K562 (cell line): ENCODE data around the gene TAAR5. TPM values are rescaled to one million over a fixed set of nuclear protein-coding genes. Genes with fewer than 3 reads are reported as not detected.
A peak's percentile ranks its signal among the peaks of the same experiment; 100 is the strongest.

Source experiments
- ATAC-seq: fragments of 200-7000 bp; cut with Tn5 transposase; 3 replicates; pipeline ENCODE4 v1.9.1; 2020; ENCODE audit warnings: moderate library complexity
- BruUV-seq: library from RNA; stranded (reverse); fragments of 400-500 nt; replicated peaks from 2 replicates; lab custom pipeline; 2021; lab: Mats Ljungman, UMichigan
- CTCF ChIA-PET: fragments of 300-600 bp; formaldehyde crosslinking; extraction: SDS; loops from one replicate; lab custom pipeline; 2021; ENCODE audit warnings: low intra/inter-chr PET ratio; lab: Yijun Ruan, JAX
- POLR2A ChIA-PET: fragments of 300-600, 350-650 bp; sonication (Branson Sonifier 250); formaldehyde crosslinking; extraction: SDS; loops from one replicate; lab custom pipeline; 2021; ENCODE audit warnings: antibody characterized with exemption, inconsistent platforms; lab: Yijun Ruan, JAX
- DNase-seq, 4 experiments: peaks; one replicate each; pipeline versions ENCODE4 v3.0.0 to v3.0.0-alpha.2; 2011 to 2018; ENCODE audit warnings: low spot score in 3 of 4, mixed read lengths in 3 of 4; ENCODE audit errors: extremely low read depth in 1 of 4
- FAIRE-seq: peaks from 2 replicates; lab custom pipeline; 2011; peaks lifted over from hg19 to GRCh38; lab: Jason Lieb, UNC
- H2AFZ ChIP-seq: 2 replicates; pipeline ENCODE4 v1.6.0; 2011; ENCODE audit warnings: low read depth, low read length, control low read depth, inconsistent platforms
- H3K27ac ChIP-seq: fragments of 200-600 bp; 3 replicates; pipeline ENCODE4 v1.8.0; 2011; ENCODE audit warnings: low read depth, mild to moderate bottlenecking, control low read depth, inconsistent platforms, low read length, moderate library complexity, mixed read lengths; ENCODE audit errors: extremely low read depth
- H3K27me3 ChIP-seq, 2 experiments: fragments of 300-600 bp in 1 of 2; 2 replicates in 1 of 2; 3 replicates in 1 of 2; pipeline versions ENCODE4 v1.6.0 to v1.8.0; 2011; ENCODE audit warnings: inconsistent platforms in 2 of 2, low read length in 2 of 2, mild to moderate bottlenecking in 1 of 2, mixed read lengths in 1 of 2, moderate library complexity in 1 of 2; ENCODE audit not compliant: control insufficient read depth in 2 of 2, insufficient read depth in 2 of 2
- H3K36me3 ChIP-seq: fragments of 300-600 bp; 3 replicates; pipeline ENCODE4 v1.8.0; 2011; ENCODE audit warnings: mild to moderate bottlenecking, low read length, inconsistent platforms; ENCODE audit not compliant: control insufficient read depth, insufficient read depth
- H3K4me1 ChIP-seq, 2 experiments: fragments of 200-600 bp in 1 of 2; replicated peaks in 1 of 2; 2 replicates in 1 of 2; 3 replicates in 1 of 2; pipeline versions ENCODE4 v1.5.1 to v1.8.0; 2011; ENCODE audit warnings: inconsistent platforms in 2 of 2, low read length in 2 of 2, mild to moderate bottlenecking in 1 of 2, mixed read lengths in 1 of 2, moderate library complexity in 1 of 2; ENCODE audit not compliant: control insufficient read depth in 2 of 2, insufficient read depth in 2 of 2
- H3K4me2 ChIP-seq: 2 replicates; pipeline ENCODE4 v1.6.1; 2011; ENCODE audit warnings: low read length, control low read depth, inconsistent platforms, mixed read lengths; ENCODE audit not compliant: insufficient read depth
- H3K4me3 ChIP-seq: fragments of 200-600 bp; sonication (generic), shearing (Covaris generic); 2 replicates; pipeline ENCODE4 v1.5.1; 2016; ENCODE audit warnings: control low read depth, inconsistent platforms
- H3K79me2 ChIP-seq: fragments of 200-600 bp; 3 replicates; pipeline ENCODE4 v1.8.0; 2011; ENCODE audit warnings: low read length, inconsistent platforms; ENCODE audit not compliant: control insufficient read depth, insufficient read depth
- H3K9ac ChIP-seq, 2 experiments: 2 replicates each; pipeline versions ENCODE4 v1.6.0 to v1.6.1; 2011; ENCODE audit warnings: low read depth in 2 of 2, low read length in 2 of 2, control low read depth in 1 of 2, inconsistent platforms in 1 of 2, mild to moderate bottlenecking in 1 of 2, mixed read lengths in 1 of 2; ENCODE audit not compliant: insufficient read depth in 1 of 2
- H3K9me1 ChIP-seq: one replicate; pipeline ENCODE4 v1.6.0; 2011; ENCODE audit warnings: inconsistent platforms, mild to moderate bottlenecking, low read length, moderate library complexity; ENCODE audit not compliant: control insufficient read depth, insufficient read depth
- H3K9me3 ChIP-seq: replicated peaks from 2 replicates; pipeline ENCODE4 v1.5.1; 2011; ENCODE audit warnings: low read depth, low read length, inconsistent platforms; ENCODE audit not compliant: control insufficient read depth, insufficient read depth
- H4K20me1 ChIP-seq: replicated peaks from 2 replicates; pipeline ENCODE4 v1.6.1; 2011; ENCODE audit warnings: low read length, inconsistent platforms, mixed read lengths; ENCODE audit not compliant: control insufficient read depth, insufficient read depth
- HMG20A ChIP-seq: fragments of 450-650 bp; formaldehyde crosslinking; conservative IDR thresholded peaks from 2 replicates; pipeline ENCODE4 v1.4.0; 2020; ENCODE audit warnings: mild to moderate bottlenecking, mixed read lengths
- MAFF ChIP-seq: IDR thresholded peaks from 2 replicates; pipeline ENCODE4 v1.6.1; 2012; ENCODE audit warnings: low read length, improper control_type of control experiment
- ZKSCAN1 ChIP-seq: fragments of 150-350 bp; IDR thresholded peaks from 2 replicates; pipeline ENCODE4 v1.6.1; 2016; ENCODE audit warnings: low read depth, low read length
- ZNF316 ChIP-seq: fragments of 450-650 bp; IDR thresholded peaks from 2 replicates; pipeline ENCODE4 v1.6.1; 2016
- in situ Hi-C: fragments of 300-500 bp; cut with MboI; formaldehyde crosslinking; loops from 4 replicates; pipeline ENCODE4 v1.15.0; 2018; ENCODE audit warnings: inconsistent platforms, mixed read lengths
- intact Hi-C: fragments of 100-400 bp; cut with micrococcal nuclease; formaldehyde crosslinking; loops from 2 replicates; pipeline ENCODE4 v1.14.2; 2022
- polyA plus RNA-seq, 8 experiments: library from polyadenylated mRNA; depleted of rRNA in 4 of 8; stranded (reverse) in 5 of 8; unstranded in 3 of 8; fragments of >200 nt; fragmentation: Nextera tagmentation in 2 of 8; fragmentation: Illumina TruSeq in 1 of 8; extraction: Ambion mirVana in 2 of 8; extraction: Trizol in 1 of 8; gene quantifications; 2 replicates each; pipeline versions ENCODE4 v1.2.1 to v1.2.3, GENCODE V29; 2011 to 2014; ENCODE audit warnings: inconsistent platforms in 1 of 8, missing spikeins in 1 of 8
- small RNA-seq: library from RNA; depleted of rRNA; stranded (forward); fragments of <200 nt; gene quantifications from one replicate; pipeline ENCODE3, GENCODE V24; 2014
- total RNA-seq, 7 experiments: library from RNA; depleted of rRNA in 6 of 7; stranded (reverse); fragments of >200 nt in 6 of 7; fragmentation: Illumina TruSeq in 2 of 7; extraction: Trizol in 2 of 7; gene quantifications; 2 replicates each; pipeline versions ENCODE4 v1.2.1 to v1.2.3, GENCODE V29; 2011 to 2021; ENCODE audit warnings: low replicate concordance in 1 of 7

TAAR5 gene
- total and polyA plus RNA-seq, 9 of the 15 experiments (the other 6 are each of a cell fraction or from before 2014, with no cell fraction given), result not detected

GRCh38 chr6:132544826-132545225 lies 44.7 kb downstream of the TAAR5 start:
- no peak overlapping the region for H2AFZ ChIP-seq
- no peak overlapping the region for H3K4me2 ChIP-seq
- H3K9me3 ChIP-seq, result no peaks in the 10 kb centered on the region
- H4K20me1 ChIP-seq, result no peaks in the 10 kb centered on the region
- intact Hi-C loops (no loop called here), in situ Hi-C loops (loop anchor here (25.0 kb wide), 2 partner anchors 217 to 992 kb away; partner anchors contain the start of gene VNN2)
- H3K9me1 ChIP-seq, result no peaks in the 10 kb centered on the region
- H3K36me3 ChIP-seq, result no peaks in the 10 kb centered on the region
- TF ChIP-seq ZKSCAN1 (no peak), MAFF (no peak), ZNF316 (peak; percentile 10; the same call in 1 of the 2 replicates), HMG20A (CRISPR knock-in tag) (no peak)
- POLR2A ChIA-PET, result interaction anchor here (1.2 kb wide), 2 partner anchors 22 to 270 kb away, joined by 3 to 6 read pairs; no protein-coding TSS in a partner anchor
- no peak overlapping the region for H3K9ac ChIP-seq
- BruUV-seq, result no TSS peak
- H3K4me1 ChIP-seq, result no peaks in the 10 kb centered on the region
- ATAC-seq (no peak), FAIRE-seq (no peak), DNase-seq (no peak)
- no peak overlapping the region for H3K27ac ChIP-seq
- no peak overlapping the region for H3K4me3 ChIP-seq
- H3K27me3 ChIP-seq, result no peaks in the 10 kb centered on the region
- no peaks in the 10 kb centered on the region for H3K79me2 ChIP-seq
- CTCF ChIA-PET, result no interaction called here

Small RNAs within 50 kb of the gene (small RNA-seq; reads per million reads assigned to genes)
- gene TAAR7P, result not detected

Other genes with a start within 250 kb of the TAAR5 start
Only the 7 nearest of the 11 such genes appear.
- gene STX7, start 76.6 kb downstream of the TAAR5 start, total RNA-seq (2014; rRNA removed), result 15.5 and 22.5 TPM in 2 replicates
- gene STX7, start 76.6 kb downstream of the TAAR5 start, total RNA-seq (2014; rRNA removed; fragmentation: Illumina TruSeq; extraction: Trizol), result 26.7 and 29.4 TPM in 2 replicates
- gene STX7, start 76.6 kb downstream of the TAAR5 start, total RNA-seq (2015; rRNA removed; fragmentation: Illumina TruSeq; extraction: Trizol), result 24.5 and 30.3 TPM in 2 replicates
- 24.8 and 25.3 TPM in 2 replicates for gene STX7, start 76.6 kb downstream of the TAAR5 start, total RNA-seq (2021)
- gene STX7, start 76.6 kb downstream of the TAAR5 start, polyA plus RNA-seq (2011; rRNA removed), result 29.0 and 34.4 TPM in 2 replicates
- gene STX7, start 76.6 kb downstream of the TAAR5 start, polyA plus RNA-seq (2014; fragmentation: Illumina TruSeq; extraction: Trizol), result 26.9 and 28.4 TPM in 2 replicates
- gene STX7, start 76.6 kb downstream of the TAAR5 start, polyA plus RNA-seq (2014; fragmentation: Nextera tagmentation; extraction: Ambion mirVana), result 10 to 100 TPM; 13.0 to 14.6 TPM
- 15.0 and 15.6 TPM in 2 replicates for gene STX7, start 76.6 kb downstream of the TAAR5 start, polyA plus RNA-seq (2014; rRNA removed)
- not detected in 2 replicates for gene TAAR9, start 51.5 kb downstream of the TAAR5 start, total RNA-seq (2014; rRNA removed)
- not detected in 2 replicates for gene TAAR9, start 51.5 kb downstream of the TAAR5 start, total RNA-seq (2014; rRNA removed; fragmentation: Illumina TruSeq; extraction: Trizol)
- gene TAAR9, start 51.5 kb downstream of the TAAR5 start, total RNA-seq (2015; rRNA removed; fragmentation: Illumina TruSeq; extraction: Trizol), result not detected in 2 replicates
- not detected in 2 replicates for gene TAAR9, start 51.5 kb downstream of the TAAR5 start, total RNA-seq (2021)
- not detected in 2 replicates for gene TAAR9, start 51.5 kb downstream of the TAAR5 start, polyA plus RNA-seq (2011; rRNA removed)
- not detected in 2 replicates for gene TAAR9, start 51.5 kb downstream of the TAAR5 start, polyA plus RNA-seq (2014; fragmentation: Illumina TruSeq; extraction: Trizol)
- gene TAAR9, start 51.5 kb downstream of the TAAR5 start, polyA plus RNA-seq (2014; fragmentation: Nextera tagmentation; extraction: Ambion mirVana), result not detected
- not detected in 2 replicates for gene TAAR9, start 51.5 kb downstream of the TAAR5 start, polyA plus RNA-seq (2014; rRNA removed)
- gene TAAR8, start 37.1 kb downstream of the TAAR5 start, total RNA-seq (2014; rRNA removed), result not detected in 2 replicates
- gene TAAR8, start 37.1 kb downstream of the TAAR5 start, total RNA-seq (2014; rRNA removed; fragmentation: Illumina TruSeq; extraction: Trizol), result not detected in 2 replicates
- not detected in 2 replicates for gene TAAR8, start 37.1 kb downstream of the TAAR5 start, total RNA-seq (2015; rRNA removed; fragmentation: Illumina TruSeq; extraction: Trizol)
- gene TAAR8, start 37.1 kb downstream of the TAAR5 start, total RNA-seq (2021), result not detected in 2 replicates
- gene TAAR8, start 37.1 kb downstream of the TAAR5 start, polyA plus RNA-seq (2011; rRNA removed), result not detected in 2 replicates
- not detected in 2 replicates for gene TAAR8, start 37.1 kb downstream of the TAAR5 start, polyA plus RNA-seq (2014; fragmentation: Illumina TruSeq; extraction: Trizol)
- gene TAAR8, start 37.1 kb downstream of the TAAR5 start, polyA plus RNA-seq (2014; fragmentation: Nextera tagmentation; extraction: Ambion mirVana), result not detected
- gene TAAR8, start 37.1 kb downstream of the TAAR5 start, polyA plus RNA-seq (2014; rRNA removed), result not detected in 2 replicates
- gene TAAR6, start 19.4 kb downstream of the TAAR5 start, total RNA-seq (2014; rRNA removed), result not detected in 2 replicates
- not detected in 2 replicates for gene TAAR6, start 19.4 kb downstream of the TAAR5 start, total RNA-seq (2014; rRNA removed; fragmentation: Illumina TruSeq; extraction: Trizol)
- not detected in 2 replicates for gene TAAR6, start 19.4 kb downstream of the TAAR5 start, total RNA-seq (2015; rRNA removed; fragmentation: Illumina TruSeq; extraction: Trizol)
- gene TAAR6, start 19.4 kb downstream of the TAAR5 start, total RNA-seq (2021), result not detected in 2 replicates
- gene TAAR6, start 19.4 kb downstream of the TAAR5 start, polyA plus RNA-seq (2011; rRNA removed), result not detected in 2 replicates
- not detected in 2 replicates for gene TAAR6, start 19.4 kb downstream of the TAAR5 start, polyA plus RNA-seq (2014; fragmentation: Illumina TruSeq; extraction: Trizol)
- gene TAAR6, start 19.4 kb downstream of the TAAR5 start, polyA plus RNA-seq (2014; fragmentation: Nextera tagmentation; extraction: Ambion mirVana), result not detected
- gene TAAR6, start 19.4 kb downstream of the TAAR5 start, polyA plus RNA-seq (2014; rRNA removed), result not detected in 2 replicates
- not detected in 2 replicates for gene TAAR2, start 34.5 kb upstream of the TAAR5 start, total RNA-seq (2014; rRNA removed)
- not detected in 2 replicates for gene TAAR2, start 34.5 kb upstream of the TAAR5 start, total RNA-seq (2014; rRNA removed; fragmentation: Illumina TruSeq; extraction: Trizol)
- gene TAAR2, start 34.5 kb upstream of the TAAR5 start, total RNA-seq (2015; rRNA removed; fragmentation: Illumina TruSeq; extraction: Trizol), result not detected in 2 replicates
- gene TAAR2, start 34.5 kb upstream of the TAAR5 start, total RNA-seq (2021), result not detected in 2 replicates
- not detected in 2 replicates for gene TAAR2, start 34.5 kb upstream of the TAAR5 start, polyA plus RNA-seq (2011; rRNA removed)
- not detected in 2 replicates for gene TAAR2, start 34.5 kb upstream of the TAAR5 start, polyA plus RNA-seq (2014; fragmentation: Illumina TruSeq; extraction: Trizol)
- not detected for gene TAAR2, start 34.5 kb upstream of the TAAR5 start, polyA plus RNA-seq (2014; fragmentation: Nextera tagmentation; extraction: Ambion mirVana)
- not detected in 2 replicates for gene TAAR2, start 34.5 kb upstream of the TAAR5 start, polyA plus RNA-seq (2014; rRNA removed)
- not detected in 2 replicates for gene TAAR1, start 69.4 kb upstream of the TAAR5 start, total RNA-seq (2014; rRNA removed)
- gene TAAR1, start 69.4 kb upstream of the TAAR5 start, total RNA-seq (2014; rRNA removed; fragmentation: Illumina TruSeq; extraction: Trizol), result not detected in 2 replicates
- gene TAAR1, start 69.4 kb upstream of the TAAR5 start, total RNA-seq (2015; rRNA removed; fragmentation: Illumina TruSeq; extraction: Trizol), result not detected in 2 replicates
- gene TAAR1, start 69.4 kb upstream of the TAAR5 start, total RNA-seq (2021), result not detected in 2 replicates
- not detected in 2 replicates for gene TAAR1, start 69.4 kb upstream of the TAAR5 start, polyA plus RNA-seq (2011; rRNA removed)
- gene TAAR1, start 69.4 kb upstream of the TAAR5 start, polyA plus RNA-seq (2014; fragmentation: Illumina TruSeq; extraction: Trizol), result not detected in 2 replicates
- gene TAAR1, start 69.4 kb upstream of the TAAR5 start, polyA plus RNA-seq (2014; fragmentation: Nextera tagmentation; extraction: Ambion mirVana), result not detected
- gene TAAR1, start 69.4 kb upstream of the TAAR5 start, polyA plus RNA-seq (2014; rRNA removed), result not detected in 2 replicates
- not detected in 2 replicates for gene VNN1, start 124.3 kb upstream of the TAAR5 start, total RNA-seq (2014; rRNA removed)
- gene VNN1, start 124.3 kb upstream of the TAAR5 start, total RNA-seq (2014; rRNA removed; fragmentation: Illumina TruSeq; extraction: Trizol), result not detected in 2 replicates
- not detected in 2 replicates for gene VNN1, start 124.3 kb upstream of the TAAR5 start, total RNA-seq (2015; rRNA removed; fragmentation: Illumina TruSeq; extraction: Trizol)
- gene VNN1, start 124.3 kb upstream of the TAAR5 start, total RNA-seq (2021), result not detected in 2 replicates
- gene VNN1, start 124.3 kb upstream of the TAAR5 start, polyA plus RNA-seq (2011; rRNA removed), result 0.04 TPM in 1 of 2 replicates, not detected in the other
- gene VNN1, start 124.3 kb upstream of the TAAR5 start, polyA plus RNA-seq (2014; fragmentation: Illumina TruSeq; extraction: Trizol), result not detected in 2 replicates
- not detected for gene VNN1, start 124.3 kb upstream of the TAAR5 start, polyA plus RNA-seq (2014; fragmentation: Nextera tagmentation; extraction: Ambion mirVana)
- gene VNN1, start 124.3 kb upstream of the TAAR5 start, polyA plus RNA-seq (2014; rRNA removed), result not detected in 2 replicates